G401.6 (cell line): ENCODE data around the gene ZNF253.
"Not testable (repeated sequence)": the region's sequence is repeated elsewhere in the genome, so short reads cannot be mapped to it uniquely, and the experiment has no call there.

Experiments
- FAIRE-seq: peaks from 2 replicates; lab custom pipeline; 2012; peaks lifted over from hg19 to GRCh38; lab: Jason Lieb, UNC

ZNF253 gene

GRCh38 chr19:19900139-19900728, 34.6 kb downstream of the ZNF253 start:
- no peak for FAIRE-seq

- FAIRE-seq = no peak
Observed at GRCh38 chr19:19900729-19901444, 35.2 kb downstream of the ZNF253 start, which contains the start of gene ZNF93. Gene ZNF93, plus strand, starts transcription at chr19:19900946. Its CDS starts 143 bp downstream, at chr19:19901089.

- FAIRE-seq = not testable (repeated sequence)
Observed at GRCh38 chr19:19907551-19907950, 41.9 kb downstream of the ZNF253 start.

- FAIRE-seq = no peak
Observed at GRCh38 chr19:19909654-19910053, 44.0 kb downstream of the ZNF253 start.

DNA sequence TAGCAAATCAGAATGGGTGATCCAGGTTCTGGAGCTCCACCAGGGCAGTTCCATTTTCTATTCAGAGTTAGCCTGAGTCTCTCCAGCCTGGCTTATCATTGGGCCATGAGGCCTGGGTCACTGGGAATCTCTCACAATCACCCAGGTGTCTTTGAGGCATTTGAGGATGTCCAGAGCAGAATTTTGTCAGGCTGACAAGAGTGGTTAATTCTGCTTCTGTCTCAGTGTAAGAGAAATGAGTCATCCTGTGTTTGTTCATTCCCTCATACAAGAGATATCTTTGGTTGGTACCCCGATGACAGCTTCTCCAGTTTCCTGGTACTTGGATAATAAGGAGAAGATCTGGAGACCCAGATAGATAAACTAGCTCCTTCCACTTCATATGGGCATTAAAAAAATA, 45.5 kb downstream of the ZNF253 start:
- no peak for FAIRE-seq

GRCh38 chr19:19914596-19914995, 48.9 kb downstream of the ZNF253 start:
- no peak for FAIRE-seq

DNA sequence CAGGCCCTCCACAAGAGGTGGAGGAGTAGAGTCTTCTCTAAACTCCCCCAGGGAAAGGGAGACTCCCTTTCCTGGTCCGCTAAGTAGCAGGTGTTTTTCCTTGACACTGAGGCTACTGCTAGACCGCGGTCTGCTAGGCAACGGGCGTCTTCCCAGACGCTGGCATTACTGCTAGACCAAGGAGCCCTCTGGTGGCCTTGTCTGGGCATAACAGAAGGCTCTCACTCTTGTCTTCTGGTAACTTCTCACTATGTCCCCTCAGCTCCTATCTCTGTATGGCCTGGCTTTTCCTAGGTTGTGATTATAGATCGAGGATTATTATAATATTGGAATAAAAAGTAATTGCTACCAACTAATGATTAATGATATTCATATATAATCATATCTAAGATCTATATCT, 64.7 kb downstream of the ZNF253 start:
- FAIRE-seq = not testable (repeated sequence)

- FAIRE-seq = not testable (repeated sequence)
Observed at GRCh38 chr19:19933432-19934314, 68.0 kb downstream of the ZNF253 start.

GRCh38 chr19:19937403-19937802, 71.7 kb downstream of the ZNF253 start:
- no peak for FAIRE-seq

- FAIRE-seq = no peak
Observed at GRCh38 chr19:19938449-19938848, 72.8 kb downstream of the ZNF253 start.

DNA sequence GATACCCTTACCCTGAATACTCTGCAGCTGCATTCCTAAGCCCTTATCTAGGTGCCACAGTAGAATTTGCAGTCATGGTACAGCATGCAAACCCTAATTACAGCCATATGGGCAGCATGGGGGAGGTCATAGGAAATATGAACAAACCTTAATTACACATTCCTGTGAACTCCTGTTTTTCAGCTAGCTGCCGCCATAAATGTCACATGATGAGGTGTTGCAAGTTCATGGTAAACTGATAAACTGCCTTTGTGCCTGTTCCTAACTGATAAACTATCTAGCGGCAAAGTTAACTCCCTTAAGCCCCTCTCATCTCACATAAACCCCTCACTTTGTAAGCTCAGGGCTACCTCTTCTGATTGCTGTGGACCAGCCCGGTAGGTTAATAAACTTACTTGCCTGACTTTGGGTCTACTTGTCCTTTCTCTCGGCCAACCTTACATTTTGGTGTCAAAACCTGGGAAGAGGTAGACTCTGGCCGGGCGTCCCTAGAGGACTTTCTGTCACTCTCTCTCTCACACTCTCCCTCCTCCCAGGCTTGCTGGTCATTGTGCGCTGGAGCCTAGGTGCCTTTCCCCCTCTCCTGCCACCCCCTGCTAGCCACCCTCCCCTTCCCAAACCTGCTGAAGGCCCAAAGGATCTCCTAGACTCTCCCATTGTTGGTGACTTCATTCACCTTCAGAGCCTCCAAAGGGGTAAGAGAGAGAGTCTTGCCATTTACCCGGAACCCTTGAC, 78.3 kb downstream of the ZNF253 start:
- no peak for FAIRE-seq
